Karpas-422 (cell line): ENCODE measurements around the gene SKOR1. TPM values are rescaled to one million over a fixed set of nuclear protein-coding genes. Genes with fewer than 3 reads are reported as not detected.

Experiments
- DNase-seq: peaks from one replicate; pipeline ENCODE4 v3.0.0-alpha.2; 2015
- H2AFZ ChIP-seq: fragments of 200-600 bp; sonication (generic); 2 replicates; pipeline ENCODE4 v1.6.1; 2014; ENCODE audit warnings: antibody characterized with exemption, low read length, mixed read lengths
- H3K27ac ChIP-seq: fragments of 200-600 bp; sonication (generic); 2 replicates; pipeline ENCODE4 v1.5.1; 2014; ENCODE audit warnings: mild to moderate bottlenecking, low read length, moderate library complexity
- H3K27me3 ChIP-seq: fragments of 200-600 bp; sonication (generic); 2 replicates; pipeline ENCODE4 v1.6.1; 2014; ENCODE audit warnings: low read length, mixed read lengths
- H3K36me3 ChIP-seq: fragments of 200-600 bp; sonication (generic); 2 replicates; pipeline ENCODE4 v1.6.1; 2014; ENCODE audit warnings: low read length, mixed read lengths; ENCODE audit not compliant: insufficient read depth
- H3K4me1 ChIP-seq: fragments of 200-600 bp; sonication (generic); 2 replicates; pipeline ENCODE4 v1.6.1; 2014; ENCODE audit warnings: mild to moderate bottlenecking, low read length, mixed read lengths
- H3K4me2 ChIP-seq: fragments of 200-600 bp; sonication (generic); 2 replicates; pipeline ENCODE4 v1.6.1; 2014; ENCODE audit warnings: low read length, low read depth, mild to moderate bottlenecking; ENCODE audit not compliant: poor library complexity, severe bottlenecking
- H3K4me3 ChIP-seq: fragments of 200-600 bp; sonication (generic); 2 replicates; pipeline ENCODE4 v1.5.1; 2014; ENCODE audit warnings: mild to moderate bottlenecking, antibody characterized with exemption, low read length, mixed read lengths
- H3K79me2 ChIP-seq: fragments of 200-600 bp; sonication (generic); 2 replicates; pipeline ENCODE4 v1.6.1; 2014; ENCODE audit warnings: mild to moderate bottlenecking, low read length, mixed read lengths
- H3K9ac ChIP-seq: fragments of 200-600 bp; sonication (generic); 2 replicates; pipeline ENCODE4 v1.6.0; 2014; ENCODE audit warnings: low read length
- H3K9me2 ChIP-seq: fragments of 200-600 bp; sonication (generic), shearing (Covaris generic); replicated peaks from 2 replicates; pipeline ENCODE4 v1.6.0; 2014; ENCODE audit warnings: mild to moderate bottlenecking, low read length, moderate library complexity; ENCODE audit not compliant: insufficient read depth
- H3K9me3 ChIP-seq: fragments of 300-700, 200-600 bp; sonication (generic); 2 replicates; pipeline ENCODE4 v1.6.1; 2014; ENCODE audit warnings: low read length, mixed read lengths
- H4K20me1 ChIP-seq: fragments of 200-600 bp; sonication (generic); 2 replicates; pipeline ENCODE4 v1.6.1; 2014; ENCODE audit warnings: mild to moderate bottlenecking, antibody characterized with exemption, low read length, low read depth; ENCODE audit not compliant: insufficient read depth
- total RNA-seq: library from RNA; depleted of rRNA; stranded (reverse); fragments of >200 nt; shearing (Covaris generic); gene quantifications from 2 replicates; pipeline ENCODE4 v1.2.3, GENCODE V29; 2014; ENCODE audit warnings: low replicate concordance

The SKOR1 gene
- total RNA-seq, 1 experiment from 2014 or later: 0.45 TPM

- no peak for DNase-seq
- H4K20me1 ChIP-seq: 0 out of 2 replicates have a peak, but pooled peaks cover 6% of the 10 kb centered on the region
- no peaks in the 10 kb centered on the region for H3K79me2 ChIP-seq
- no peaks in the 10 kb centered on the region; the same call in 1 of the 2 replicates for H3K36me3 ChIP-seq
- no peak overlapping the region for H3K4me2 ChIP-seq
- peaks cover 8% of the 10 kb centered on the region for H3K4me1 ChIP-seq
- H2AFZ ChIP-seq: no peak overlapping the region
- no peak overlapping the region for H3K27ac ChIP-seq
- no peak overlapping the region for H3K9ac ChIP-seq
- H3K27me3 ChIP-seq: no peaks in the 10 kb centered on the region
- H3K9me3 ChIP-seq: no peaks in the 10 kb centered on the region
- H3K4me3 ChIP-seq: no peak overlapping the region
- no peaks in the 10 kb centered on the region for H3K9me2 ChIP-seq
Observed at GRCh38 chr15:67818464-67818863, 6.8 kb upstream of the SKOR1 start.

- Histone ChIP-seq H3K36me3 (no peaks in the 10 kb centered on the region; the same call in 1 of the 2 replicates), H3K79me2 (no peaks in the 10 kb centered on the region), H3K9me2 (no peaks in the 10 kb centered on the region), H3K9me3 (no peaks in the 10 kb centered on the region), H3K4me2 (no peak overlapping the region), H3K27ac (no peak overlapping the region), H2AFZ (no peak overlapping the region), H3K4me1 (peaks cover 14% of the 10 kb centered on the region), H3K9ac (no peak overlapping the region), H3K27me3 (no peaks in the 10 kb centered on the region), H4K20me1 (0 out of 2 replicates have a peak, but pooled peaks cover 6% of the 10 kb centered on the region), H3K4me3 (no peak overlapping the region)
- DNase-seq: no peak
Observed at GRCh38 chr15:67819636-67820035, 5.7 kb upstream of the SKOR1 start.

- Histone ChIP-seq H3K4me3 (no peak overlapping the region), H3K27me3 (no peaks in the 10 kb centered on the region), H4K20me1 (0 out of 2 replicates have a peak, but pooled peaks cover 6% of the 10 kb centered on the region), H3K9me3 (no peaks in the 10 kb centered on the region), H2AFZ (no peak overlapping the region), H3K4me1 (peaks cover 14% of the 10 kb centered on the region), H3K79me2 (no peaks in the 10 kb centered on the region), H3K9me2 (no peaks in the 10 kb centered on the region), H3K9ac (no peak overlapping the region), H3K27ac (no peak overlapping the region), H3K36me3 (no peaks in the 10 kb centered on the region; the same call in 1 of the 2 replicates), H3K4me2 (no peak overlapping the region)
- no peak for DNase-seq
Observed at GRCh38 chr15:67820122-67820991, 5.0 kb upstream of the SKOR1 start.

- Histone ChIP-seq H3K79me2 (no peaks in the 10 kb centered on the region), H3K27me3 (no peaks in the 10 kb centered on the region), H3K4me1 (peaks cover 14% of the 10 kb centered on the region), H3K9me3 (no peaks in the 10 kb centered on the region), H4K20me1 (0 out of 2 replicates have a peak, but pooled peaks cover 6% of the 10 kb centered on the region), H3K9ac (no peak overlapping the region), H3K27ac (no peak overlapping the region), H3K36me3 (no peaks in the 10 kb centered on the region), H3K4me2 (no peak overlapping the region), H3K4me3 (no peak overlapping the region), H2AFZ (no peak overlapping the region), H3K9me2 (no peaks in the 10 kb centered on the region)
- DNase-seq: no peak
Observed at GRCh38 chr15:67820992-67821783, 4.1 kb upstream of the SKOR1 start.

- Histone ChIP-seq H3K4me1 (peaks cover 14% of the 10 kb centered on the region), H3K9me3 (no peaks in the 10 kb centered on the region), H3K36me3 (no peaks in the 10 kb centered on the region), H3K9ac (no peak overlapping the region), H3K79me2 (no peaks in the 10 kb centered on the region), H2AFZ (no peak overlapping the region), H4K20me1 (0 out of 2 replicates have a peak, but pooled peaks cover 6% of the 10 kb centered on the region), H3K27me3 (no peaks in the 10 kb centered on the region), H3K9me2 (no peaks in the 10 kb centered on the region), H3K4me3 (no peak overlapping the region), H3K27ac (no peak overlapping the region), H3K4me2 (no peak overlapping the region)
- DNase-seq: no peak
Observed at GRCh38 chr15:67821784-67822440, 3.4 kb upstream of the SKOR1 start.

GRCh38 chr15:67822537-67823313, 2.6 kb upstream of the SKOR1 start:
- DNase-seq: peak; percentile 42
- Histone ChIP-seq H3K9ac (peak overlapping the region; percentile 44; the same call in 1 of the 2 replicates), H3K4me3 (peak overlapping the region; percentile 62), H4K20me1 (0 out of 2 replicates have a peak, but pooled peaks cover 6% of the 10 kb centered on the region), H3K79me2 (no peaks in the 10 kb centered on the region), H3K4me1 (peaks cover 14% of the 10 kb centered on the region), H3K9me2 (no peaks in the 10 kb centered on the region), H3K27me3 (no peaks in the 10 kb centered on the region), H3K4me2 (peak overlapping the region; percentile 78), H3K27ac (no peak overlapping the region), H3K9me3 (no peaks in the 10 kb centered on the region), H2AFZ (no peak overlapping the region), H3K36me3 (no peaks in the 10 kb centered on the region)

DNA sequence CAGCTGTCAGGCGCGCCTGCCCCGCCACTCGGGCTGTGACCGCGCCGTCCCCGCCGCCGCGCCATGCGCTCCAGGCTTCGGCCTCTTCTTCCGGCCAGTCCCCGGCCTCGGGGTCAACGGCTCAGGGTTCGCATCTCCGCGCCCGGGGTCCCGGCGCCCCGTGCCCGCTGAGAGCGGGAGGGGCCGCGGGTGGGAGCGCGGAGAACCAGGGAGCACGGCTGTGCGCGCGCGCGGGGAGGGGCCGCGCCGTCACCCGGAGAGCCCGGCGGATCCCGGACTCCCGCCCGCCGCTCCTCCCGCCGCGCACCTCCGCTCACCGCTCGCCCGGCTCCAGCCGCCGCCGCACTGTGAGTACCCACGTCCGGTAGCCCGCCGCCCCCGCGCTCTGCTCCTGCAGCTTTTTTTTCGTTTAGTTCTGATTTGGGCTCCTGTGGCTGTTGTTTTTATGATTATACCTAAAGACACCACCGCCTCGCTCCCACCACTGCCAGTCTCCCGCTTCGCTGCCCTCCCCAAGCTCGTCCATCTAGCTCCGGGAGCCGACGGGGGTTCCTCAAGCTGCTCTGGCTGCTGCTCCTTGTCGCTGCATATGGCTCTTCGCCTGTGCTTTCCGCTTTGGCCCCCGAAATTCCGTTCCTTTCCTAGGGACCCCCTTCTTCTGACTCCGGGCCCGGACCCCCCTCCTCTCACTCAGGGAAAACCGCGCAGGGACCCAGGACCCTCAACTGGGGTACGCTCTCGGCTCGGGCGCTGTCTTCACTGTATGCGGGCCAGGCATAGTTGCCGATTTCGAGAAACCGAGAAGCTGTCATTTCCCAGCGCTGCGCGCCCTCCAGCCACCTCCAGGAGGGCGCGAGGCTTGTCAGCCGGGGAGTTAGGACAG, 1.8 kb upstream of the SKOR1 start:
- Histone ChIP-seq H3K9ac (peak overlapping the region; percentile 44; the same call in 1 of the 2 replicates), H3K9me3 (no peaks in the 10 kb centered on the region), H3K4me3 (peak overlapping the region; percentile 62), H3K9me2 (no peaks in the 10 kb centered on the region), H3K4me2 (peak overlapping the region; percentile 78), H4K20me1 (0 out of 2 replicates have a peak, but pooled peaks cover 6% of the 10 kb centered on the region), H3K27me3 (no peaks in the 10 kb centered on the region), H3K27ac (no peak overlapping the region), H3K4me1 (peaks cover 14% of the 10 kb centered on the region), H2AFZ (peak overlapping the region; percentile 36; the same call in 1 of the 2 replicates), H3K36me3 (no peaks in the 10 kb centered on the region), H3K79me2 (no peaks in the 10 kb centered on the region)
- DNase-seq: peak; percentile 51
